Measurements from ENCODE around the gene SMAP2. TPM values are rescaled to one million over a fixed set of nuclear protein-coding genes. Genes with fewer than 3 reads are reported as not detected.
A peak's percentile ranks its signal among the peaks of the same experiment; 100 is the strongest.
"Not testable (repeated sequence)": the region's sequence is repeated elsewhere in the genome, so short reads cannot be mapped to it uniquely, and the experiment has no call there.

Gene SMAP2
- total RNA-seq, 1 donor from 2014 or later = 15.5 TPM

- TF ChIP-seq, protein P1, sequence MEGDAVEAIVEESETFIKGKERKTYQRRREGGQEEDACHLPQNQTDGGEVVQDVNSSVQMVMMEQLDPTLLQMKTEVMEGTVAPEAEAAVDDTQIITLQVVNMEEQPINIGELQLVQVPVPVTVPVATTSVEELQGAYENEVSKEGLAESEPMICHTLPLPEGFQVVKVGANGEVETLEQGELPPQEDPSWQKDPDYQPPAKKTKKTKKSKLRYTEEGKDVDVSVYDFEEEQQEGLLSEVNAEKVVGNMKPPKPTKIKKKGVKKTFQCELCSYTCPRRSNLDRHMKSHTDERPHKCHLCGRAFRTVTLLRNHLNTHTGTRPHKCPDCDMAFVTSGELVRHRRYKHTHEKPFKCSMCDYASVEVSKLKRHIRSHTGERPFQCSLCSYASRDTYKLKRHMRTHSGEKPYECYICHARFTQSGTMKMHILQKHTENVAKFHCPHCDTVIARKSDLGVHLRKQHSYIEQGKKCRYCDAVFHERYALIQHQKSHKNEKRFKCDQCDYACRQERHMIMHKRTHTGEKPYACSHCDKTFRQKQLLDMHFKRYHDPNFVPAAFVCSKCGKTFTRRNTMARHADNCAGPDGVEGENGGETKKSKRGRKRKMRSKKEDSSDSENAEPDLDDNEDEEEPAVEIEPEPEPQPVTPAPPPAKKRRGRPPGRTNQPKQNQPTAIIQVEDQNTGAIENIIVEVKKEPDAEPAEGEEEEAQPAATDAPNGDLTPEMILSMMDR (IDR thresholded peaks at IDR 0.05) = no peak
Measured at GRCh38 chr1:40386359-40386723, 12.8 kb downstream of the SMAP2 start.

DNA sequence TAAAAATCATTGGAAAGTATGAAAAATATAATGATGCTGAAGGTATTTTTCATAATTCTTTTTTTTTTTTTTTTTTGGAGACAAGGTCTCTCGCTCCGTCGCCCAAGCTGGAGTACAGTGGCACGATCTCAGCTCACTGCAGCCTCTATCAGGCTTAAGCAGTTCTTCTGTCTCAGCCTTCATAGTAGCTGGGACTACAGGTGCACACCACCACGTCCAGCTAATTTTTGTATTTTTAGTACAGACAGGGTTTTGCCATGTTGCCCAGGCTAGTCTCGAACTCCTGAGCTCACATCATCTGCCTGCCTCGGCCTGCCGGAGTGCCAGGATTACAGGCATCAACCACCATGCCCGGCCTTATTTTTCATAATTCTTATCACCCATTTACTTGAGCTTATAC is 13.3 kb downstream of the SMAP2 start:
- no peak for DNase-seq (ENCODE audit: low spot score)
- TF ChIP-seq, protein P1 (IDR thresholded peaks at IDR 0.05) = no peak
- Mint-ChIP-seq H3K9me3 (ENCODE audit: low read depth) (no peaks in the 10 kb centered on the region), H3K27ac (ENCODE audit: unreplicated experiment) (no peak overlapping the region), H3K36me3 (ENCODE audit: low read depth) (peaks cover 2% of the 10 kb centered on the region), H3K4me3 (ENCODE audit: unreplicated experiment) (no peak overlapping the region), H3K4me1 (ENCODE audit: low read depth) (peaks cover 50% of the 10 kb centered on the region), H3K27me3 (ENCODE audit: low read depth) (no peaks in the 10 kb centered on the region)

More at GRCh38 chr1:40386359-40386723, 12.8 kb downstream of the SMAP2 start:
- no peaks in the 10 kb centered on the region for H3K27me3 Mint-ChIP-seq (ENCODE audit: low read depth)
- no peak for DNase-seq (ENCODE audit: low spot score)
- no peak overlapping the region for H3K4me3 Mint-ChIP-seq (ENCODE audit: unreplicated experiment)
- H3K9me3 Mint-ChIP-seq (ENCODE audit: low read depth) = no peaks in the 10 kb centered on the region
- peaks cover 2% of the 10 kb centered on the region for H3K36me3 Mint-ChIP-seq (ENCODE audit: low read depth)
- H3K27ac Mint-ChIP-seq (ENCODE audit: unreplicated experiment) = peak overlapping the region; percentile 74
- H3K4me1 Mint-ChIP-seq (ENCODE audit: low read depth) = peaks cover 52% of the 10 kb centered on the region

DNA sequence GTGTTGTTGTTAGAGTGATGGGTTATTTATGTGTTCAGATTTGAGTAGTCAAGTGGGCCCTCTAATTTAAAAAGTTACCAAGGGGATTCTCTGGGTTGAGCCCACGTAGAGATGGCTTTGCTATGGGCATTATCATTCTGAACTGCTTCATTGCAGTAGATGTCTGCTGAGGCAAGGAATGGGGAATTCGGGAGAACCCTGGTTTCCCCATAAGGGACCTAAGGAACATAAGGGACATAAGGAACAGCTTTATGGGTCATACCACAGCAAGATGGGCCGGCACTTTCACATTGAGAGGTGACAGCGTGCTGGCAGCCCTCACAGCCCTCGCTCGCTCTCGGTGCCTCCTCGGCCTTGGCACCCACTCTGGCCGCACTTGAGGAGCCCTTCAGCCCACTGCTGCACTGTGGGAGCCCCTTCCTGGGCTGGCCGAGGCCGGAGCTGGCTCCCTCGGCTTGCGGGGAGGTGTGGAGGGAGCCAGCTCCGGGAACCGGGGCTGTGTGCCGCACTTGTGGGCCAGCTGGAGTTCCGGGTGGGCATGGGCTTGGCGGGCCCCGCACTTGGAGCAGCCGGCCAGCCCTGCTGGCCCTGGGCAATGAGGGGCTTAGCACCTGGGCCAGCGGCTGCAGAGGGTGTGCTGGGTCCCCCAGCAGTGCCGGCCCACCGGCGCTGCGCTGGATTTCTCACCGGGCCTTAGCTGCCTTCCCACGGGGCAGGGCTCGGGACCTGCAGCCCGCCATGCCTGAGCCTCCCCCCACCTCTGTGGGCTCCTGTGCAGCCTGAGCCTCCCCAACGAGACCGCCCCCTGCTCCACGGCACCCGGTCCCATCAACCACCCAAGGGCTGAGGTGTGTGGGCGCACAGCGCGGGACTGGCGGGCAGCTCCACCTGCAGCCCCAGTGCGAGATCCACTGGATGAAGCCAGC is 14.1 kb downstream of the SMAP2 start:
- H3K27me3 Mint-ChIP-seq (ENCODE audit: low read depth); H3K27ac Mint-ChIP-seq (ENCODE audit: unreplicated experiment); H3K9me3 Mint-ChIP-seq (ENCODE audit: low read depth); DNase-seq (ENCODE audit: low spot score); H3K4me3 Mint-ChIP-seq (ENCODE audit: unreplicated experiment); H3K36me3 Mint-ChIP-seq (ENCODE audit: low read depth): not testable (repeated sequence)
- H3K4me1 Mint-ChIP-seq (ENCODE audit: low read depth) = peaks cover 52% of the 10 kb centered on the region

DNA sequence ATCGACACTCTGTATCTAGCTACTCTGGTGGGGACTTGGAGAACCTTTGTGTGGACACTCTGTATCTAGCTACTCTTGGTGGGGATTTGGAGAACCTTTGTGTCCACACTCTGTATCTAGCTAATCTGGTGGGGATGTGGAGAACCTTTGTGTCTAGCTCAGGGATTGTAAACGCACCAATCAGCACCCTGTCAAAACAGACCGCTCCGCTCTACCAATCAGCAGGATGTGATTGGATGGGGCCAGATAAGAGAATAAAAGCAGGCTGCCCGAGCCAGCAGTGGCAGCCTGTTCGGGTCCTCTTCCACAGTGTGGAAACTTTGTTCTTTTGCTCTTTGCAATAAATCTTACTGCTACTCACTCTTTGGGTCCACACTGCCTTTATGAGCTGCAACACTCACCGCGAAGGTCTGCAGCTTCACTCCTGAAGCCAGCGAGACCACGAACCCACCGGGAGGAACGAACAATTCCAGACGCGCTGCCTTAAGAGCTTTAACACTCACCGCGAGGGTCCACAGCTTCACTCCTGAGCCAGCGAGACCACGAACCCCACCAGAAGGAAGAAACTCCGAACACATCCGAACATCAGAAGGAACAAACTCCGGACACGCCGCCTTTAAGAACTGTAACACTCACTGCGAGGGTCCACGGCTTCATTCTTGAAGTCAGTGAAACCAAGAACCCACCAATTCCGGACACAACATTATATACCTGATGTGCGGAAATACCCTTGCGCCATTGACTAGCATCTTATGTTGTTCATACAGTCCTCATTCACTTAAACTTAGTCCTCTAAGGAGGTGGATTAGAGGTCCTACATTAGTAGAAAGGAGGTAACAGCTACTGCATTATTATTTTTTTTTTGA is 15.2 kb downstream of the SMAP2 start:
- H3K27me3 Mint-ChIP-seq (ENCODE audit: low read depth); H3K4me3 Mint-ChIP-seq (ENCODE audit: unreplicated experiment); H3K9me3 Mint-ChIP-seq (ENCODE audit: low read depth); H3K36me3 Mint-ChIP-seq (ENCODE audit: low read depth); H3K27ac Mint-ChIP-seq (ENCODE audit: unreplicated experiment); DNase-seq (ENCODE audit: low spot score): not testable (repeated sequence)
- H3K4me1 Mint-ChIP-seq (ENCODE audit: low read depth) = peaks cover 47% of the 10 kb centered on the region

GRCh38 chr1:40389322-40389803 is 15.8 kb downstream of the SMAP2 start:
- Mint-ChIP-seq H3K36me3 (ENCODE audit: low read depth) (peaks cover 4% of the 10 kb centered on the region), H3K4me3 (ENCODE audit: unreplicated experiment) (no peak overlapping the region), H3K27ac (ENCODE audit: unreplicated experiment) (no peak overlapping the region), H3K4me1 (ENCODE audit: low read depth) (peaks cover 46% of the 10 kb centered on the region), H3K27me3 (ENCODE audit: low read depth) (no peaks in the 10 kb centered on the region), H3K9me3 (ENCODE audit: low read depth) (no peaks in the 10 kb centered on the region)
- DNase-seq (ENCODE audit: low spot score) = no peak
- TF ChIP-seq, protein P1 (IDR thresholded peaks at IDR 0.05) = no peak

Measured in chondrocyte (in vitro differentiated cells).